Mesendoderm (in vitro differentiated cells): ENCODE results near the gene MAPK12.
A peak's percentile ranks its signal among the peaks of the same experiment; 100 is the strongest.

Experiments
- DNase-seq: peaks from one replicate; pipeline ENCODE4 v3.0.0; 2013
- H2AK5ac ChIP-seq: 2 replicates; pipeline ENCODE4 v1.6.1; 2013; ENCODE audit warnings: low read length, inconsistent platforms
- H2BK120ac ChIP-seq: 2 replicates; pipeline ENCODE4 v1.6.1; 2013; ENCODE audit warnings: low read depth, mild to moderate bottlenecking, low read length, moderate library complexity, mixed read lengths
- H2BK15ac ChIP-seq: replicated peaks from 2 replicates; pipeline ENCODE4 v1.6.1; 2013; ENCODE audit warnings: low read depth, mild to moderate bottlenecking, moderate library complexity
- H2BK5ac ChIP-seq: 2 replicates; pipeline ENCODE4 v1.6.1; 2013; ENCODE audit warnings: low read length, inconsistent platforms
- H3K18ac ChIP-seq: 2 replicates; pipeline ENCODE4 v1.6.1; 2013; ENCODE audit warnings: mild to moderate bottlenecking, low read length, mixed read lengths
- H3K23ac ChIP-seq: one replicate; pipeline ENCODE4 v1.6.1; 2013; ENCODE audit warnings: low read length
- H3K27ac ChIP-seq: 2 replicates; pipeline ENCODE4 v1.5.1; 2013; ENCODE audit warnings: low read depth, mild to moderate bottlenecking, inconsistent platforms, low read length, moderate library complexity
- H3K27me3 ChIP-seq: 2 replicates; pipeline ENCODE4 v1.6.1; 2013; ENCODE audit warnings: low read length, control low read depth, mild to moderate bottlenecking, inconsistent platforms; ENCODE audit not compliant: insufficient read depth, poor library complexity
- H3K36me3 ChIP-seq: 2 replicates; pipeline ENCODE4 v1.6.1; 2013; ENCODE audit warnings: low read length, inconsistent platforms; ENCODE audit not compliant: control insufficient read depth, insufficient read depth
- H3K4ac ChIP-seq: one replicate; pipeline ENCODE4 v1.6.1; 2013; ENCODE audit warnings: low read depth, mild to moderate bottlenecking, low read length, moderate library complexity
- H3K4me1 ChIP-seq: 2 replicates; pipeline ENCODE4 v1.6.1; 2013; ENCODE audit warnings: low read depth, low read length, inconsistent platforms; ENCODE audit not compliant: control insufficient read depth
- H3K4me2 ChIP-seq: 2 replicates; pipeline ENCODE4 v1.6.1; 2013; ENCODE audit warnings: low read length
- H3K4me3 ChIP-seq: 2 replicates; pipeline ENCODE4 v1.5.1; 2013; ENCODE audit warnings: mild to moderate bottlenecking, low read length
- H3K56ac ChIP-seq: one replicate; pipeline ENCODE4 v1.6.1; 2013; ENCODE audit warnings: low read length
- H3K79me1 ChIP-seq: 2 replicates; pipeline ENCODE4 v1.6.1; 2013; ENCODE audit warnings: low read length, inconsistent platforms
- H3K79me2 ChIP-seq: 2 replicates; pipeline ENCODE4 v1.6.1; 2013; ENCODE audit warnings: mild to moderate bottlenecking, low read length; ENCODE audit not compliant: control insufficient read depth, insufficient read depth
- H3K9ac ChIP-seq: 2 replicates; pipeline ENCODE4 v1.6.1; 2013; ENCODE audit warnings: low read length, inconsistent platforms
- H4K5ac ChIP-seq: one replicate; pipeline ENCODE4 v1.6.1; 2013; ENCODE audit warnings: low read length
- H4K8ac ChIP-seq: one replicate; pipeline ENCODE4 v1.6.1; 2013; ENCODE audit warnings: low read depth, mild to moderate bottlenecking, control low read depth, low read length, moderate library complexity
- WGBS: extraction: QIAGEN DNeasy Blood & Tissue Kit; methylation state at CpG from one replicate; pipeline ENCODE4 v1.1.7; 2013; ENCODE audit warnings: low lambda C conversion rate, missing lambda C conversion rate; ENCODE audit not compliant: insufficient coverage; ENCODE audit errors: extremely low coverage; 5-methylcytosine and 5-hydroxymethylcytosine counted together

The MAPK12 gene

GRCh38 chr22:50259302-50259701 lies 2.2 kb downstream of the MAPK12 start:
- Histone ChIP-seq H3K18ac (no peak overlapping the region), H2BK15ac (no peak overlapping the region), H4K5ac (no peak overlapping the region), H2AK5ac (no peak overlapping the region), H3K23ac (no peak overlapping the region), H3K4ac (no peak overlapping the region), H3K56ac (no peak overlapping the region), H3K36me3 (no peaks in the 10 kb centered on the region), H3K4me2 (no peak overlapping the region), H3K9ac (no peak overlapping the region), H3K27me3 (no peaks in the 10 kb centered on the region), H3K4me1 (no peaks in the 10 kb centered on the region), H3K79me2 (no peaks in the 10 kb centered on the region), H2BK120ac (no peak overlapping the region), H3K27ac (no peak overlapping the region), H3K79me1 (no peaks in the 10 kb centered on the region), H4K8ac (no peak overlapping the region), H3K4me3 (no peak overlapping the region), H2BK5ac (no peak overlapping the region)
- DNase-seq, result no peak
- WGBS, result no CpG with 5 or more reads among the region's 15 CpGs

GRCh38 chr22:50258361-50259292 lies 2.9 kb downstream of the MAPK12 start:
- no peak overlapping the region for H2BK120ac ChIP-seq
- WGBS, result no CpG with 5 or more reads among the region's 24 CpGs

GRCh38 chr22:50257451-50258360 lies 3.8 kb downstream of the MAPK12 start:
- Histone ChIP-seq H3K4me1 (no peaks in the 10 kb centered on the region), H3K79me1 (no peaks in the 10 kb centered on the region), H2BK15ac (no peak overlapping the region), H3K36me3 (no peaks in the 10 kb centered on the region), H3K4ac (no peak overlapping the region), H3K27ac (no peak overlapping the region), H3K27me3 (no peaks in the 10 kb centered on the region), H3K79me2 (no peaks in the 10 kb centered on the region), H3K9ac (no peak overlapping the region), H3K4me2 (no peak overlapping the region), H2AK5ac (no peak overlapping the region), H2BK120ac (no peak overlapping the region), H2BK5ac (no peak overlapping the region), H3K4me3 (no peak overlapping the region), H4K8ac (no peak overlapping the region), H3K56ac (no peak overlapping the region), H3K23ac (no peak overlapping the region), H4K5ac (no peak overlapping the region), H3K18ac (no peak overlapping the region)
- no CpG with 5 or more reads among the region's 31 CpGs for WGBS
- DNase-seq, result peak; percentile 67

More at GRCh38 chr22:50258361-50259292, 2.9 kb downstream of the MAPK12 start:
- no peak overlapping the region for H4K8ac ChIP-seq
- no peak overlapping the region for H3K27ac ChIP-seq
- H3K4me3 ChIP-seq, result no peak overlapping the region
- H3K36me3 ChIP-seq, result no peaks in the 10 kb centered on the region
- no peak overlapping the region for H2AK5ac ChIP-seq
- H3K4ac ChIP-seq, result no peak overlapping the region
- no peak overlapping the region for H3K56ac ChIP-seq
- no peak overlapping the region for H3K9ac ChIP-seq
- no peaks in the 10 kb centered on the region for H3K79me1 ChIP-seq
- H3K18ac ChIP-seq, result no peak overlapping the region
- H3K4me2 ChIP-seq, result no peak overlapping the region
- H2BK5ac ChIP-seq, result no peak overlapping the region
- H3K27me3 ChIP-seq, result no peaks in the 10 kb centered on the region
- no peak overlapping the region for H3K23ac ChIP-seq
- no peaks in the 10 kb centered on the region for H3K79me2 ChIP-seq
- no peak for DNase-seq
- no peak overlapping the region for H2BK15ac ChIP-seq
- no peaks in the 10 kb centered on the region for H3K4me1 ChIP-seq
- no peak overlapping the region for H4K5ac ChIP-seq

- Histone ChIP-seq H3K4ac (no peak overlapping the region), H3K4me3 (no peak overlapping the region), H2AK5ac (no peak overlapping the region), H4K5ac (no peak overlapping the region), H2BK15ac (no peak overlapping the region), H3K79me1 (no peaks in the 10 kb centered on the region), H3K27ac (no peak overlapping the region), H3K4me2 (no peak overlapping the region), H3K36me3 (no peaks in the 10 kb centered on the region), H3K27me3 (no peaks in the 10 kb centered on the region), H3K9ac (no peak overlapping the region), H3K23ac (no peak overlapping the region), H3K4me1 (no peaks in the 10 kb centered on the region), H2BK5ac (no peak overlapping the region), H3K56ac (no peak overlapping the region), H3K79me2 (no peaks in the 10 kb centered on the region), H3K18ac (no peak overlapping the region), H4K8ac (no peak overlapping the region), H2BK120ac (no peak overlapping the region)
- no CpG with 5 or more reads among the region's 16 CpGs for WGBS
- no peak for DNase-seq
Observed at GRCh38 chr22:50257041-50257440, 4.4 kb downstream of the MAPK12 start.

GRCh38 chr22:50256258-50256862 lies 5.1 kb downstream of the MAPK12 start:
- Histone ChIP-seq H3K9ac (no peak overlapping the region), H4K8ac (no peak overlapping the region), H3K4me3 (no peak overlapping the region), H2BK15ac (no peak overlapping the region), H4K5ac (no peak overlapping the region), H3K36me3 (no peaks in the 10 kb centered on the region), H3K56ac (no peak overlapping the region), H3K4me2 (no peak overlapping the region), H2BK120ac (no peak overlapping the region), H3K27me3 (no peaks in the 10 kb centered on the region), H3K79me2 (no peaks in the 10 kb centered on the region), H2AK5ac (no peak overlapping the region), H3K4ac (no peak overlapping the region), H3K18ac (no peak overlapping the region), H2BK5ac (no peak overlapping the region), H3K4me1 (no peaks in the 10 kb centered on the region), H3K27ac (no peak overlapping the region), H3K23ac (no peak overlapping the region), H3K79me1 (no peaks in the 10 kb centered on the region)
- WGBS, result no CpG with 5 or more reads among the region's 12 CpGs
- DNase-seq, result no peak
